Calu3 (cell line): ENCODE measurements around the gene SART1. TPM values are rescaled to one million over a fixed set of nuclear protein-coding genes. Genes with fewer than 3 reads are reported as not detected.

Experiments used
- BruUV-seq: library from RNA; stranded (reverse); fragments of 400-500 nt; replicated peaks from 2 replicates; lab custom pipeline; 2021; lab: Mats Ljungman, UMichigan
- CTCF ChIA-PET: fragments of 300-600 bp; sonication (Branson Sonifier 250); formaldehyde crosslinking; loops from one replicate; lab custom pipeline; 2022; ENCODE audit warnings: antibody characterized with exemption; lab: Charles Lee
- DNase-seq: peaks from one replicate; pipeline ENCODE4 v3.0.0; 2022
- H3K27ac Mint-ChIP-seq: one replicate; pipeline ENCODE4 v1.8.0; 2022; ENCODE audit warnings: mixed read lengths; ENCODE audit not compliant: unreplicated experiment
- H3K27me3 Mint-ChIP-seq: one replicate; pipeline ENCODE4 v1.8.0; 2022; ENCODE audit warnings: mixed read lengths; ENCODE audit not compliant: unreplicated experiment
- H3K36me3 Mint-ChIP-seq: one replicate; pipeline ENCODE4 v1.8.0; 2022; ENCODE audit warnings: mild to moderate bottlenecking, moderate library complexity, mixed read lengths; ENCODE audit not compliant: insufficient read depth, unreplicated experiment
- H3K4me1 Mint-ChIP-seq: one replicate; pipeline ENCODE4 v1.8.0; 2022; ENCODE audit warnings: mild to moderate bottlenecking, low read depth, mixed read lengths; ENCODE audit not compliant: unreplicated experiment
- H3K4me3 Mint-ChIP-seq: one replicate; pipeline ENCODE4 v1.8.0; 2022; ENCODE audit warnings: mild to moderate bottlenecking, low read depth, moderate library complexity, mixed read lengths; ENCODE audit not compliant: unreplicated experiment
- H3K9me3 Mint-ChIP-seq: one replicate; pipeline ENCODE4 v1.8.0; 2022; ENCODE audit warnings: low read depth, mixed read lengths; ENCODE audit not compliant: unreplicated experiment
- intact Hi-C: fragments of 100-400 bp; cut with micrococcal nuclease; formaldehyde crosslinking; loops from one replicate; pipeline ENCODE4 v1.10.0; 2022; ENCODE audit not compliant: unreplicated experiment
- total RNA-seq: library from RNA; stranded (reverse); gene quantifications from 2 replicates; pipeline ENCODE4 v1.2.3, GENCODE V29; 2022
- TF ChIP-seq, protein P1 (sequence below): fragments of 200-600 bp; IDR thresholded peaks from one replicate; pipeline ENCODE4 v1.8.0; 2022; ENCODE audit warnings: antibody characterized with exemption; ENCODE audit not compliant: unreplicated experiment

Gene SART1
- total RNA-seq, 1 experiment from 2014 or later: 47.2 TPM

- peak; percentile 37 for DNase-seq
- H3K36me3 Mint-ChIP-seq: peaks cover 43% of the 10 kb centered on the region
- BruUV-seq: TSS peak; percentile 51
- no peaks in the 10 kb centered on the region for H3K9me3 Mint-ChIP-seq
- peak within 1 kb of the TSS; percentile 63 for H3K27ac Mint-ChIP-seq
- intact Hi-C loops: loop anchor here (1.0 kb wide), 1 partner anchor 10 kb away; the partner anchor contains the start of genes BANF1 and EIF1AD
- no peaks in the 10 kb centered on the region for H3K27me3 Mint-ChIP-seq
- CTCF ChIA-PET: interaction anchor here (0.6 to 1.3 kb wide), 7 partner anchors 9 to 127 kb away, joined by 3 to 10 read pairs (median 4); partner anchors contain the start of genes BANF1, EIF1AD and SF3B2
- TF ChIP-seq, protein P1, sequence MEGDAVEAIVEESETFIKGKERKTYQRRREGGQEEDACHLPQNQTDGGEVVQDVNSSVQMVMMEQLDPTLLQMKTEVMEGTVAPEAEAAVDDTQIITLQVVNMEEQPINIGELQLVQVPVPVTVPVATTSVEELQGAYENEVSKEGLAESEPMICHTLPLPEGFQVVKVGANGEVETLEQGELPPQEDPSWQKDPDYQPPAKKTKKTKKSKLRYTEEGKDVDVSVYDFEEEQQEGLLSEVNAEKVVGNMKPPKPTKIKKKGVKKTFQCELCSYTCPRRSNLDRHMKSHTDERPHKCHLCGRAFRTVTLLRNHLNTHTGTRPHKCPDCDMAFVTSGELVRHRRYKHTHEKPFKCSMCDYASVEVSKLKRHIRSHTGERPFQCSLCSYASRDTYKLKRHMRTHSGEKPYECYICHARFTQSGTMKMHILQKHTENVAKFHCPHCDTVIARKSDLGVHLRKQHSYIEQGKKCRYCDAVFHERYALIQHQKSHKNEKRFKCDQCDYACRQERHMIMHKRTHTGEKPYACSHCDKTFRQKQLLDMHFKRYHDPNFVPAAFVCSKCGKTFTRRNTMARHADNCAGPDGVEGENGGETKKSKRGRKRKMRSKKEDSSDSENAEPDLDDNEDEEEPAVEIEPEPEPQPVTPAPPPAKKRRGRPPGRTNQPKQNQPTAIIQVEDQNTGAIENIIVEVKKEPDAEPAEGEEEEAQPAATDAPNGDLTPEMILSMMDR: no peak
- peak within 1 kb of the TSS; percentile 57 for H3K4me3 Mint-ChIP-seq
- H3K4me1 Mint-ChIP-seq: peaks cover 35% of the 10 kb centered on the region
These were observed 50.3 kb downstream of the SART1 start, which contains the start of gene CST6 for GRCh38 chr11:66011785-66012303. TSS of gene CST6 (plus strand) at chr11:66012008. CDS start at chr11:66012045, 37 bp downstream.

DNA sequence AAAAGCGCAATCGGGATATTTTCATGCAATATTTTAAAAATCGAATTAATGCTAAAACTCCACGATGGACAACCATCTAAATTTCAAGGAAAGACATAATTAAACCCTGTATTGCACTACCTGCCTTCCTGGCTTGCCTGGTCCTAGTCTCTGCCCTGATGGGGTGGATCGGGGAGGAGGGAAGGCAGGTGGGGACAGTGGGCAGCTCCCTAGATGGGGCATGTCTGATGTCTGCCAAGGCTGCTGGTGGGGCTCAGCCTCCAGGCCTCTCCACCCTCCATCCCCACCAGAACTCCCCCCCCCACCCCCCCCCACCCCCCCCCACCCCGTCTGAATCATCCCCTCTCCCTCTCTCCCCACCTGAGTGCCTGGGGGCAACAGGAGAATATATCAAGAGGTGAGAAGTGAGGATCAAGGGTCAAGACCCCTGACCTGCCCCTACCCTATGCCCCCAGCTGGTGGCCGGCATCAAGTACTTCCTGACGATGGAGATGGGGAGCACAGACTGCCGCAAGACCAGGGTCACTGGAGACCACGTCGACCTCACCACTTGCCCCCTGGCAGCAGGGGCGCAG lies 50.9 kb downstream of the SART1 start:
- intact Hi-C loops: no loop called here
- CTCF ChIA-PET: interaction anchor here (0.9 to 1.2 kb wide), 4 partner anchors 9 to 33 kb away, joined by 3 to 5 read pairs (median 4); partner anchors contain the start of gene BANF1

DNA sequence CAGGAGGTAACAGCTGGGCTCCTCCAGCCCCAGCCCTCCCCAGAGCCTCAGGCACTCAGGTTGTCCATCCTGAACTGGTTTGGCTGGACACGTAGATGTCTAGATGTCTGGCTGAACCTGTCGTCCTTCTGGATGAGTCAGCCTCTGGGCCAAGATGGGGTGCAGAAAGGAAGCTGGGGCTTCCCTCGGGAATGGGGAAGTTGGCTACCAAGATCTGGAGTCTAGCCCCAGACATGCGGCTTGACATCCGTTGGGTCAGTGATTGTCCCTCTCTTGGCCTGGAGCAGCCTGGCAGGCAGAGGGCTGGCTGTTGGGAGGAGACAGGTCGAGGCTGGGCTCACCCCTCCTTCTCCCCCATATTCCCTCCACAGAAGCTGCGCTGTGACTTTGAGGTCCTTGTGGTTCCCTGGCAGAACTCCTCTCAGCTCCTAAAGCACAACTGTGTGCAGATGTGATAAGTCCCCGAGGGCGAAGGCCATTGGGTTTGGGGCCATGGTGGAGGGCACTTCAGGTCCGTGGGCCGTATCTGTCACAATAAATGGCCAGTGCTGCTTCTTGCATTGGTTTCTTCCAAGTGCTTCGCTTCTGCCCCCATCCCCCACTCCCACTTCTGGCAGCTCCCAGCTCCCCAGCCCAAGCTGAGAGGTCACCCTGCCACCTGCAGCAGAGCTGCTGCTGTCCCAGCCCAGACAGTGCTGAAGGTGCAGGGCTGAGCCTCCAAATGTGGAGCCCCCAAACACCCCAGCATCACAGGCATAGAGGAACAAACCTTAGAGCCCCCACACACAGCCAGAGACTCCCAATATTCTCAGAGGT lies 51.6 kb downstream of the SART1 start:
- Mint-ChIP-seq H3K4me1 (peaks cover 36% of the 10 kb centered on the region), H3K4me3 (peak overlapping the region; percentile 30), H3K36me3 (peaks cover 40% of the 10 kb centered on the region), H3K9me3 (no peaks in the 10 kb centered on the region), H3K27ac (no peak overlapping the region), H3K27me3 (no peaks in the 10 kb centered on the region)
- peak; percentile 67 for DNase-seq
- CTCF ChIA-PET: interaction anchor here (0.9 to 1.2 kb wide), 4 partner anchors 8 to 32 kb away, joined by 3 to 7 read pairs (median 4); partner anchors contain the start of gene BANF1
- BruUV-seq: no TSS peak
- TF ChIP-seq, protein P1: no peak
- intact Hi-C loops: no loop called here

More for the DNA sequence above, 50.9 kb downstream of the SART1 start:
- Mint-ChIP-seq H3K27me3 (no peaks in the 10 kb centered on the region), H3K4me3 (peak overlapping the region; percentile 57), H3K9me3 (no peaks in the 10 kb centered on the region), H3K27ac (no peak overlapping the region), H3K4me1 (peaks cover 36% of the 10 kb centered on the region), H3K36me3 (peaks cover 43% of the 10 kb centered on the region)
- BruUV-seq: no TSS peak
- no peak for DNase-seq
- TF ChIP-seq, protein P1: no peak

DNA sequence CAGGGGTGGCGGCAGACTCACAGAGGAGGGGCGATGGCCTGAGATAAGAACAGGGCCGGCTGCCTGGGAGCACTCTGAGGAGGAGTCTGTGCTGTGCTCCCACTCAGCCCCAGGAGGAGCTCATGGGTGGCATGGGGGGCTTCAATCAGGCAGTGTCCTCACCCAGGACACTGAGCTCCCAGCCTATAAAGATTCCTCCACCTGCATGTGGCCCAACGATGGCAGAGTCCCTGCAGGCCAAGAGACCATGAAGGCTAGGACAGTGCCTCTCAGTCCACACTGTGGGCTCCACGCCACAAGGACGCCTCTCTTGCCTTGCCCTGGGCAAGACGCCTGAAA lies 52.2 kb downstream of the SART1 start:
- peak overlapping the region; percentile 30 for H3K4me3 Mint-ChIP-seq
- intact Hi-C loops: no loop called here
- H3K36me3 Mint-ChIP-seq: peaks cover 34% of the 10 kb centered on the region
- CTCF ChIA-PET: interaction anchor here (1.0 to 1.2 kb wide), 3 partner anchors 9 to 31 kb away, joined by 3 to 7 read pairs (median 5); partner anchors contain the start of gene BANF1
- no peak overlapping the region for H3K27ac Mint-ChIP-seq
- H3K27me3 Mint-ChIP-seq: no peaks in the 10 kb centered on the region
- BruUV-seq: no TSS peak
- DNase-seq: no peak
- peaks cover 36% of the 10 kb centered on the region for H3K4me1 Mint-ChIP-seq
- TF ChIP-seq, protein P1: no peak
- no peaks in the 10 kb centered on the region for H3K9me3 Mint-ChIP-seq
